GM18907 (cell line): ENCODE results near the gene ZNF445.
"Not testable (repeated sequence)": the region's sequence is repeated elsewhere in the genome, so short reads cannot be mapped to it uniquely, and the experiment has no call there.

ENCODE experiments used
- ATAC-seq: cut with Tn5 transposase; IDR thresholded peaks from one replicate; pipeline ENCODE4 v1.9.1; 2021; ENCODE audit warnings: mild to moderate bottlenecking, moderate library complexity; ENCODE audit not compliant: unreplicated experiment

Gene ZNF445

GRCh38 chr3:44476963-44477311 is 533 bp downstream of the ZNF445 start:
- ATAC-seq = no peak

- ATAC-seq = no peak
These were observed 1.3 kb downstream of the ZNF445 start for GRCh38 chr3:44476181-44476611.

- ATAC-seq = not testable (repeated sequence)
These were observed 2.6 kb downstream of the ZNF445 start for GRCh38 chr3:44474886-44475285.

DNA sequence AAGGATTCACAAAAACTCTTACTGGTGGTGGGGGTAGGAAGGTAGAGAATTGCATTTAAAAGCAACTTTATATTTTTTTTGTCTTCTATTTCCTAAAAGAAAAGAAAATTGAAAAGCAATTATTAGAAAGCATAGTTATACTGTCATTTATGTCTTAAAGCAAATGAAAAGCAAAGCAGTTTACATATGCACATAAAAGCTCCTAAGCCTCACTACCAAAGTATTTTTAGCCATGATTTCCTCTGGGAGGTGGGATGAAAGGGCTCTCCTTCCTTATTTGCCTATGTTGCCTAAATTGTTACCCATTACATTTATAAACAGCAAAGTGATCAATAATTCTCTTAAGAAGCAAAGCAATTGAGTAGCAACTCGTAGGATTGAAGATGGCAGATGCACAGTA is 7.0 kb downstream of the ZNF445 start:
- no peak for ATAC-seq

- no peak for ATAC-seq
These were observed 7.6 kb downstream of the ZNF445 start for GRCh38 chr3:44469914-44470313.

- ATAC-seq = no peak
These were observed 8.6 kb downstream of the ZNF445 start for GRCh38 chr3:44468572-44469520.

GRCh38 chr3:44468099-44468537 is 9.4 kb downstream of the ZNF445 start:
- ATAC-seq = not testable (repeated sequence)

DNA sequence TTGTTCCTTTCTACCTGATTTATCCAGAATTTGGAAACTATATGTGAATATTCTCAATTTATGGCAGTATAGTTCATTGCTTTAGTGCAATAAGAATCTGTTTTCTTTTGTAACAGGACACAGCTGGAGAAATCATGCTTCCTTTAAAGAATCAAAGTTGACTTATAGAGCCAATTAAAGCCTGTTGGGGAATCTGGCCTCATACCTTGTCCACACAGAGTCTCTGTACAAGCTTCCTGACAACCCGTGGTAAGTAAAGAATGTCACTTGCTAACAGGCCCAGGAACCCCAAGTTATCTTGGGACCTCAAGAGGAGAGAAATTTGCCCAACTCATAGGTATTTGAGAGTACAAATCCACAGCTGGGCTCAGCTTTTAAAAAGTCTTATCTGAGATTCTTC is 10.2 kb downstream of the ZNF445 start:
- no peak for ATAC-seq

- ATAC-seq = not testable (repeated sequence)
These were observed 12.6 kb downstream of the ZNF445 start for GRCh38 chr3:44464920-44465319.

GRCh38 chr3:44464509-44464908 is 13.0 kb downstream of the ZNF445 start:
- no peak for ATAC-seq

- not testable (repeated sequence) for ATAC-seq
These were observed 17.4 kb downstream of the ZNF445 start for GRCh38 chr3:44460050-44460449.

GRCh38 chr3:44455318-44455717 is 22.2 kb downstream of the ZNF445 start:
- ATAC-seq = no peak

DNA sequence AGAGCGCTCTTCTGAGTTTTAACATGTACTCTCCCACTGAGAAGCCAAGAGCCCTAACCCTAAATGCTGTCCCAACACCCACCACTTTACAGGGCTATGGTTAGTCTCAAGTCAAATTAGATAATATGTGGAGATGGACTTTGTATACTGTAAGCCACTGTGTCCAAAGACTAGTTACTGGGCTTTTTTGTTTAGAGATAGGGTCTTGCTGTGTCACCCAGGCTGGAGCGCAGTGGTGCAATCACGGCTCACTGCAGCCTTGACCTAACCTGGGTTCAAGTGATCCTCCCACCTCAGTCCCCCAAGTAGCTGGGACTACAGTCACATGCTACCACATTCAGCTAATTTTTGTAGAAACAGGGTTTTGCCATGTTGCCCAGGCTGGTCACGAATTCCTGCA is 23.2 kb downstream of the ZNF445 start:
- ATAC-seq = no peak

GRCh38 chr3:44451441-44451840 is 26.0 kb downstream of the ZNF445 start:
- ATAC-seq = no peak

DNA sequence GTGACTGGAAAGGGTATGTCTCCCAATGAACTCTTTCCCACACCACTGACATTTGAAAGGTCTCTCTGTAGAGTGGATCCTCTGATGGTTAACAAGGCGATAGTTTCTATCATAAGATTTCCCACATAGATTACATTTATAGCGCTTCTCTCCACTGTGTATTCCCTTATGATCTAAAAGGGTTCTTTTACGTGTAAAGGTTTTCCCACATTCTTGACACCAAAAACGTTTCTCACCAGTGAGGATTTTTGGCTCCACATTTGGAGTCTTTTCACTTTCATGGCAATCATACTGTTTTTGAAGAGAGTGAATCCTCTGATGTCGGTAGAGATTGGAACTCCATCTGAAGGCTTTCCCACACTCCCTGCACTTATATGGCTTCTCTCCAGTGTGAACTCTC is 30.5 kb downstream of the ZNF445 start:
- ATAC-seq = no peak

DNA sequence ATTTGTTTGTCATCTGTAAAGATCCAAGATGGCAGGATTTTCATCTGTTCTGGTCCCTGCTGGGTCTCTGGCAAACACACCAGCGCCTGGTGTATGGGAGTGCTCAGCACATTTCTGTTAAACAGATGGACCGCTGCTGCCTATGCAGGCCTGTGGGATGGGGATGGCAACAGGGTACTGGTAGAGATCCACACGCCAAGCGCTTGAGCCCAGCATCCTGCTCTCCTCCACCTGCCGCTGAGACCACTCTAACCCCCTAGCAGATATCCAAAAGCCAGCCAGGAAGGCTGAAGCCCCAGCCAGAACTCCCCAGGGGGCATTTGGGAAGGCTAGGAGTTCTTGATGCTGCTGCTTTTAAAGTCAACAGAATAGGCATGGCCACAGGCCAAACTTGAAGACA is 31.7 kb downstream of the ZNF445 start:
- ATAC-seq = no peak

DNA sequence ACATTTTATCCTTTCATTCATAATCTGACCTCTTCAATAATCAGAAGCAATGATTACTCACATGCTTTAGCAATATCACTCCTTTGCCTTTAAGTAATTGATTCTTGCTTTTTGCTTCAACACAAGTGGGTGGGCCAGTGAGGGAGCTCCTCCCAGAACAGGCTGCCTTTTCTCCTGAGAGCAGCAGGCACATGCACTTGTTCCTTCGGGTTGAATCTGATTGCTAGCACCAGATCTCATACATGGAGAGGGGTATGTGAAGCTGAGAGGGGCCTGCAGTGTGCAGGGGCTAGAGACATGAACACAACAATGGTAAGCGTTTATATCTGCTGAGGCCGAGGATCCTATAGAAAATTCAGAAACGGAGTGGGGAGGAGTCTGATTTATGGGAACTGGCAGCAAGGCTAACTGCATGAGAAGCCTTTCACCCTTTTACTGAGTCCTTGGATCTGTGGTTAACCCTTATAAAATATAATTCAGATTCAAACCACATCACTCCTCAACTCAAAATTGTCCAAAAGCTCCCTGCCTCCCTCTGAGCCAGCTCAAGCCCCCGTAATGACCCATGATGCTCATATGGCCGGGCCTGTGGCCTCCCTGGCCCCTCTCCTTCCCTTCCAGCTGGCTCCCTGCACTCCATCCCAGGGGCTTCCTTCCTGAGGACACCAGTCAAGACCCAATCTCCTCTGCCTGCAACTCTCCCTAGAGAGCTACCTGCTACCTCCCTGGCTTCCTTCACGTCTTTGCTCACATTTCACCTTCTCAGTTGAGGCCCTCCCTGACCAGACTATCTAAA is 32.4 kb downstream of the ZNF445 start:
- ATAC-seq = no peak

GRCh38 chr3:44444437-44444836 is 33.0 kb downstream of the ZNF445 start:
- ATAC-seq = no peak

DNA sequence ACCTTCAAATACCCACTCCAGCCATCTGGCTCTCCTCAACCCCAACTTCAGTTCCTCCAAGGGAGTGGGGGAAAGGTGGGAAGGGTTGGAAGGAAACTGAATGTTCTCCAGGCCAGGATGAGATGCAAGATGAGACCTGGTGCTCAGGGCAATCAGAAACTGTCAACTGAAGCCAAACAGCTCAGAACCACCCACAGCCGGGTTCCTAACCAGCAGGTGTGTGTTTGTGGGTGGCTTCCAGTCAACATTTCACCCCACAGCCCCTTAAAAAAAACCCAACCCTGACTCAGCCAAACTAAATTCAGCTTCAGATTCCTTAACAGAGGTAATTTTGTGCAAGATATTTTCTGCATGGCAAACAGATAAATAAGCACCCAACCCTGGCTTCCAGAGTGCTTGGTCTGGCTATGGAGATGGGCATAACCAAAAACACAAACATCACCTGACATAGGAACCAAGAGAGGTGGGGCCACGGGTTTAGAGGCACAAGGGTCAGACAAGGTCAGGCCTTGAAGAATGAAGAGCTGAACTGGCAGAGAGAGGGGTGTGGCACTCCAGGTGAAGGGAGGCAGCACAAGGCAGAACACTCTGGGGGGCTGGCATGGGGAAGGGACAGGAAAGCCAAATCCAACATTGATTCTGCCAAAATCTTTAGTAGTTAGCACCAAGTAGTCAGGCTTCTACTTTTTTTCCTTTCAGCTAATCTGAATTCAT is 34.7 kb downstream of the ZNF445 start:
- no peak for ATAC-seq

- ATAC-seq = peak; percentile 92
These were observed 37.8 kb downstream of the ZNF445 start for GRCh38 chr3:44439499-44440295.
